ENCODE data around the gene PNMA6A. TPM values are rescaled to one million over a fixed set of nuclear protein-coding genes. Genes with fewer than 3 reads are reported as not detected.
"Not testable (repeated sequence)": the region's sequence is repeated elsewhere in the genome, so short reads cannot be mapped to it uniquely, and the experiment has no call there.

The PNMA6A gene
- total RNA-seq, 1 donor from 2014 or later: 0.32 TPM

DNA sequence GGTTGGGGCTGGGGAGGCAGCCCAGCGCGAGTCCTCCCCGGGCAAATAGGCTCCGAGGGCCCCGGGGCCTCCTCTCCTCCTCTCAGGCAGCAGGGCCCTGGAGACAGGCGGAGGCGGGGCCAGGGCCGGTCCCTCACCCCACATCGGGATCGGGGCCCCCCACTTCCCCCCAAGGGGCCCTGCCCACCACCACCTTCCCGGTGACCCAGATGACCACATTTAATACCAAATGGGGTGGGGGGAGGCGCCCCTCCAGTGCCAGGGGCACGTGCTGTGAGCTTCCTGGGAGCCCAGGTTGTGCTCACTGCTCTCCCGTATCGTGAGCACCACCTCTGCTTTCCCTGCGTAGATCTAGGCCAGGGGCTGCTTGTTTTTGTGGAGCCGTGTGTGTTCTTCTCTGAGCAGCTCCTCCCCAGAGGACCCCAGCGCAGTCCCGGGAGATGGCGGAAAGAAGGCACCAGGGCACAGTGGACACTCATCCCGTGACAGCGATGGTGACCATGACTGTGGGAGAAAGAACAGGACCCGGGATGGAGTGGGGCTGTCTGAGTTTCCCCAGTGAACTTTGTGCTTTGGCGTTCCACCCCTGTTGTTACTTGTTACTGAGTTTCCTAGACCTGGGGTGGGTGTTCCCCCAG lies 2.1 kb downstream of the PNMA6A start:
- TF ChIP-seq, protein P1, sequence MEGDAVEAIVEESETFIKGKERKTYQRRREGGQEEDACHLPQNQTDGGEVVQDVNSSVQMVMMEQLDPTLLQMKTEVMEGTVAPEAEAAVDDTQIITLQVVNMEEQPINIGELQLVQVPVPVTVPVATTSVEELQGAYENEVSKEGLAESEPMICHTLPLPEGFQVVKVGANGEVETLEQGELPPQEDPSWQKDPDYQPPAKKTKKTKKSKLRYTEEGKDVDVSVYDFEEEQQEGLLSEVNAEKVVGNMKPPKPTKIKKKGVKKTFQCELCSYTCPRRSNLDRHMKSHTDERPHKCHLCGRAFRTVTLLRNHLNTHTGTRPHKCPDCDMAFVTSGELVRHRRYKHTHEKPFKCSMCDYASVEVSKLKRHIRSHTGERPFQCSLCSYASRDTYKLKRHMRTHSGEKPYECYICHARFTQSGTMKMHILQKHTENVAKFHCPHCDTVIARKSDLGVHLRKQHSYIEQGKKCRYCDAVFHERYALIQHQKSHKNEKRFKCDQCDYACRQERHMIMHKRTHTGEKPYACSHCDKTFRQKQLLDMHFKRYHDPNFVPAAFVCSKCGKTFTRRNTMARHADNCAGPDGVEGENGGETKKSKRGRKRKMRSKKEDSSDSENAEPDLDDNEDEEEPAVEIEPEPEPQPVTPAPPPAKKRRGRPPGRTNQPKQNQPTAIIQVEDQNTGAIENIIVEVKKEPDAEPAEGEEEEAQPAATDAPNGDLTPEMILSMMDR (IDR thresholded peaks at IDR 0.05): no peak
- no peaks in the 10 kb centered on the region for H3K9me3 ChIP-seq
- intact Hi-C loops (cut with DNase I): no loop called here
- peak overlapping the region in 1 of 2 donors; percentile 5 for H3K4me3 ChIP-seq
- peak in 1 of 2 donors; percentile 56 for DNase-seq (ENCODE audit: low spot score in 2 of 2)
- H3K36me3 ChIP-seq: no peaks in the 10 kb centered on the region
- H3K4me1 ChIP-seq: no peaks in the 10 kb centered on the region
- H3K27me3 ChIP-seq: no peaks in the 10 kb centered on the region
- peak overlapping the region in 1 of 2 donors; percentile 72 for H3K27ac ChIP-seq

DNA sequence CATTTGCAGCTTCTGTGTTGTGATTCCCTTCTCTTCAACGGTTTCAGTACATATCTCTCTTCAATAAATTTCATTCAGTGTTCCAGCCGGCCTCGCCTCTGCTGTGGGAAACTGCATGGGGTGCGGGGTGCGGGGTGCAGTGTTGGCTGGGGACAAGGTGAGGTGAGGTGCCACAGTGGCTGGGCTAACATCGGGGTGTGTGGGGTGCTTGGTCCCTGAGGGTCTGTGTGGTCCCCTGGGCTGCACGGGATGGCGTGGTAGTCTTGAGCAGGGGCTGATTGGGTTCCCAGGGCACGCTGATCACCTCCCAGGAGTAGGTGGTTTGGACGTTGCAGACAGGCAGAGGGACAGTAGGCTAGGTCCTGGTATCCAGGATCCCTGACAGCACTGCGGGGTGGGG lies 2.7 kb downstream of the PNMA6A start:
- peak in 1 of 2 donors; percentile 57 for DNase-seq (ENCODE audit: low spot score in 2 of 2)
- Histone ChIP-seq H3K36me3 (no peaks in the 10 kb centered on the region), H3K27ac (peak overlapping the region; percentile 57 to 72), H3K4me1 (no peaks in the 10 kb centered on the region), H3K27me3 (no peaks in the 10 kb centered on the region), H3K4me3 (no peak overlapping the region), H3K9me3 (no peaks in the 10 kb centered on the region)
- TF ChIP-seq, protein P1 (IDR thresholded peaks at IDR 0.05): no peak
- intact Hi-C loops (cut with DNase I): no loop called here

DNA sequence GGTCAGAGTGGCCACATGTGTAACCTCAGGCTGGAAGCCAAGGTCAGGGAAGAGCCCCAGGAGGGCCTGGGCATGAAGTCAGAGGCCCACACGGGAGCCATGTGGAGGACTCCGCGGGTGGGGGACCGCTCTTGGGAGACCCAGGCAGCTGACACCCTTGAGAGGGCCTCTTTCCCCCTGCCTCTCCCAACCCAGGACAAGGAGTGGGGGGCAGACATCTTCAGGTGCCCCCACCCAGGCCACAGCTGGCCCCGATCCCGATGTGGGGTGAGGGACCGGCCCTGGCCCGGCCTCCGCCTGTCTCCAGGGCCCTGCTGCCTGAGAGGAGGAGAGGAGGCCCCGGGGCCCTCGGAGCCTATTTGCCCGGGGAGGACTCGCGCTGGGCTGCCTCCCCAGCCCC lies 3.1 kb downstream of the PNMA6A start:
- Histone ChIP-seq H3K27ac (peak overlapping the region; percentile 57 to 72), H3K27me3 (no peaks in the 10 kb centered on the region), H3K4me1 (no peaks in the 10 kb centered on the region), H3K4me3 (no peak overlapping the region), H3K36me3 (no peaks in the 10 kb centered on the region), H3K9me3 (no peaks in the 10 kb centered on the region)
- TF ChIP-seq, protein P1 (IDR thresholded peaks at IDR 0.05): no peak
- peak in 1 of 2 donors; percentile 57 for DNase-seq (ENCODE audit: low spot score in 2 of 2)
- intact Hi-C loops (cut with DNase I): no loop called here

DNA sequence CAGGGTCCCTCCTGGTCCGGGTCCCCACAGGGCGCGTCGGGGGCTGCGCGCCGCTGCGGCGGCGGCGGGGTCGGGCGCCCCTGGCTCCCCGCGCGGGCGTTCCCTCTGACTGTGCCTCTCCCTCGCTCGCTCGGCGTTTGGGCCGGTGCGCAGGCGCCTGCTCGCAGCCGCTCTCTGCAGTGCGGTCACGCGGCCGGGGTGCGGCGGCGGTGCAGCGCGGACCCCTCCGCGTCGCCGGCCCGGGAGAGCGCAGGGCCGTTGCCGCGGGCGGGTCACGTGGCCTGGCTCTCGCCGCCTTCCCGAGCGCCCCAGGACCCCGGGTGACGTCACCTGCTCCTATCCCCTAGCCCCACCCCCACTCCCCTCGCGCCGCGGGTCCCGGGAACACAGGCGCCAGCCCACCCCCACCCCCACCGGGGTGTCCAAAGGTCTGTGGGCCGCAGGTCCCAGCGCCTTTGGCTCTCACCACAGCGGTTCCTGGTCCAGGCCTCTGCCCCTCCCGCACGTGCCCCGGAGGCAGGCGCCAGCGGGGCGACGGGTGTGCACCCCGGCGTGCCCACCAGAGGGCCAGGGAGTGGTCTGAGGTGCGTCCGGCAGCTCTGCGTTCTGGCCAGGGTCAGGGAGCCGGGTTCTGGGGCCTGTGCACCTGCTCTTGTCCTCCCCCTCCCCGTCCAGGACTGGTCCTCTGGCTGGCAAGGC lies 5.3 kb downstream of the PNMA6A start:
- intact Hi-C loops (cut with DNase I); H3K27me3 ChIP-seq; H3K4me1 ChIP-seq; H3K36me3 ChIP-seq; H3K27ac ChIP-seq; H3K4me3 ChIP-seq; DNase-seq (ENCODE audit: low spot score in 2 of 2); H3K9me3 ChIP-seq: not testable (repeated sequence)

DNA sequence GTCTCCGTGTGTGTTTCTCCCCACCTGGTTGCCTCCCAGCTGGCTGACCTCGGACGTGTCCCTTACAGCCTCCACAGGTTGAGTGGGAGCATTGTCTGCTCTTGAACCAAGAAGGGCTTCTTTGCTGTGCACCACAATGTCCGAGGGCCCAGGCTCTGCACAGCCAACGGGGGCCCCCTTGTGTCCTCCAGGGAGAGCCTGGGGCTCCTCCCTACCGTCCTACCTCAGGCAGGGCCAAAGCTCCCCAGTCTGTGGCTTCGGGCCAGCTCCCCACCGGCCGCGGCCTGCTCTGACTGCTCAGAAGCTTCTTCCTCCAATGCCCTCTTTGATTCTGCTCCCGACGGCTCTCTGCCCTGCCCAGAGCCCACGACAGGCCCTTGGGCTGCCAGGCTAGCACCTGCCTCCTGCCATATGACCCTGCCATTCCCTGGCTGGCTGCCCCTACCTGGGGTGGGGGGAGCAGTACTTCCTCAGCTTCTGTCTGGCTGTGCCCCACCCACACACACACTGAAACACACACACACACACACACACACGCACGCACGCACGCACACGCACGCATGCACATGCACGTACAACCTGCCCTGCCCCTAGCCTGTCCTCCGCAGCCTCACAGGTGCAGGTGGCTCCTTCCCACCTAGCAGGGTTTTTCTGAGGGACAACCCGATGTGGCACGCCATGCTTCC lies 11.1 kb downstream of the PNMA6A start:
- intact Hi-C loops (cut with DNase I); H3K27ac ChIP-seq; H3K9me3 ChIP-seq; H3K36me3 ChIP-seq; H3K4me3 ChIP-seq; H3K27me3 ChIP-seq; DNase-seq (ENCODE audit: low spot score in 2 of 2); H3K4me1 ChIP-seq: not testable (repeated sequence)

DNA sequence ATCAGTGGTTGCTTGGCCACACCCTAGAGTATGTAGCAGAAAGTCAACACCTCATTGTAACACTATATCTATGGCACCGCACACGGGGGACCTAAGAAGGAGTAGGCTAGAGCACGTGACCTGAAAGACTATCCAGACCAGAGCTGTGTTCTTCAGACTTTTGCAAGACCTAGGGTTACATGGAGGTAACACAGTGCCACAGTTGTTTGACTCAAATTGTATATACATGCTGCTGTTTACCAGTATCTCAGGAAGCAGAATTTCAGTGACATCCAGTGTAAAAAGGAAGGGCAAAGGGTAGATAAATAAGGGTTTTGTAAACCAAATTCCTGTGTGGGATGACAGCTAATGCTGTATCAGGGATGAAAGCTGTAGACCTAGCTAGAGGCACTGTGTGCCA lies 30.2 kb downstream of the PNMA6A start:
- Histone ChIP-seq H3K9me3 (peaks cover 3 to 4% of the 10 kb centered on the region in 2 donors), H3K4me3 (no peak overlapping the region), H3K36me3 (no peaks in the 10 kb centered on the region), H3K27ac (no peak overlapping the region), H3K27me3 (no peaks in the 10 kb centered on the region), H3K4me1 (no peaks in the 10 kb centered on the region)
- DNase-seq (ENCODE audit: low spot score in 2 of 2): peak in 1 of 2 donors; percentile 2
- intact Hi-C loops (cut with DNase I): no loop called here
- TF ChIP-seq, protein P1 (IDR thresholded peaks at IDR 0.05): no peak

DNA sequence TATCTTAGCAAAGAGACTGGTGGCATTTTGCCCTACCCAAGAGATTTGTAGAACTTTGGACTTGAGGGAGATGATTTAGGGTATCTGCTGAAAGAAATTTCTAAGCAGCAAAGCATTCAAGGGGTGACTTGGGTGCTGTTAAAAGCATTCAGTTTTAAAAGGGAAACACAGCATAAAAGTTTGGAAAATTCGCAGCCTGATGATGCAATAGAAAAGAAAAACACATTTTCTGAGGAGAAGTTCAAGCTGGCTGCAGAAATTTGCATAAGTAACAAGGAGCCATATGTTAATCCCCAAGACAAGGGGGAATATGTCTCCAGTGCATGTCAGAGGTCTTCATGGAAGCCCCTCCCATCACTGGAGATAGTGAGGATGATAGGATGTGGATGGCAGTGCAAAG lies 32.7 kb downstream of the PNMA6A start:
- H3K9me3 ChIP-seq; H3K4me3 ChIP-seq; H3K36me3 ChIP-seq; intact Hi-C loops (cut with DNase I); H3K27me3 ChIP-seq; H3K27ac ChIP-seq; H3K4me1 ChIP-seq: not testable (repeated sequence)
- DNase-seq (ENCODE audit: low spot score in 2 of 2): peak in 1 of 2 donors; percentile 5

DNA sequence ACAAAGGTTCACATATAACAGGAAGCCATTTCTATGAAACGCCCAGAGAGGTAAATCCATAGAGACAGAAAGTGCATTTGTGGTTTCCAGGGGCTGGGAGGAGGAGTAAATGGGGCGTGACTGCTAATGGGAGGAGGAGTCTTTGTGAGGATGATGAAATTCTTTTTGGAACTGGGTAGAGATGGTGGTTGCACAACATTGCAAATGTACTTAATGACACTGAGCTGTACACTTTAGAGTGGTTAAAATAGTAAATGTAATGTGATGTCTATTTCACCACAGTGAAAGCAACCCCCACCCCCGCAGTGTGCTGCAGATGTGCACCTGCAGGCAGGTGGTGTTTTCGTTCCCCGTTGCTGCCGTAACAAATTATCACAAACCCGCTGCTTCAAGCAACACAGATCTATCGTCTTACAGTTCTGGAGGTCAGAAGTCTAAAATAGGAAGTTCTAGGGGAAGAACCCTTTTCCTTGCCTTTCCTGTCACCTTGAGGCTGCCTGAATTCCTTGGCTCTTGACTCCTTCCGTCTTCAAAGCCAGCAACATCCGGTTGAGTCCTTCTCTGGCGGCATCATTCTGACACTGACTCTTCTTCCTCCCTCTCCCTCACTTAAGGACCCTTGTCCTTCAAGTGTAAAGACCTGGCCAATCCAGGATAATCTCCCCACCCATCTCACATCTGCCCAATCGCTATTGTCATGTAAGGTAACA lies 34.0 kb downstream of the PNMA6A start:
- intact Hi-C loops (cut with DNase I); H3K4me1 ChIP-seq; H3K36me3 ChIP-seq: not testable (repeated sequence)

DNA sequence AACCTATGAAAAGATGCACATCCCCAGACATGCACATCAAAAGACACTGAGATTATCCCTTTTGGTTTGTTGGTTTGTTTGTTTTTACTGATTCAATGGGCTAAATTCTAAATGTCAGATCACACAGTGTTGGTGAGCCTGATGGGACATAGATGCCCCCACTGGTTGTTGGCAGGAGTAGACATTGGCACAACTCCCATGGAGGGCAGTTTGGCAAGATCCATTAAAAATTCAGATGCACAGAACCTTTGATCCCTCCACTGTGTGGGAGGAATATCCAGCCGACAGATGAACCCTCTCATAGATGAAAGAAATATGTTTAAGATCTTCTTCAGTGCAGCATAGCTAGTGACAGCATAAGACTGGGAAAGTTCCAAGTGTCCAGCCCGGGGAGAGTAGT lies 38.5 kb downstream of the PNMA6A start:
- intact Hi-C loops (cut with DNase I); H3K4me3 ChIP-seq; H3K4me1 ChIP-seq; H3K36me3 ChIP-seq; DNase-seq (ENCODE audit: low spot score in 2 of 2); H3K27me3 ChIP-seq; H3K27ac ChIP-seq; H3K9me3 ChIP-seq: not testable (repeated sequence)

More for the DNA sequence above, 34.0 kb downstream of the PNMA6A start:
- not testable (repeated sequence) for H3K4me3 ChIP-seq; H3K9me3 ChIP-seq; DNase-seq (ENCODE audit: low spot score in 2 of 2); H3K27ac ChIP-seq; H3K27me3 ChIP-seq

Data from ascending aorta (tissue), 2 donors.